Astrocyte of the hippocampus (primary cell): ENCODE measurements around the gene CSNK1A1.
"Not testable (repeated sequence)": the region's sequence is repeated elsewhere in the genome, so short reads cannot be mapped to it uniquely, and the experiment has no call there.

Source experiments
- DNase-seq: peaks from one replicate; pipeline ENCODE4 v3.0.0; 2011; ENCODE audit warnings: low read depth, low spot score

Gene CSNK1A1

GRCh38 chr5:149529463-149529862, 21.8 kb downstream of the CSNK1A1 start:
- DNase-seq = no peak

GRCh38 chr5:149528281-149529060, 22.8 kb downstream of the CSNK1A1 start:
- DNase-seq = no peak

- no peak for DNase-seq
Measured at GRCh38 chr5:149526845-149527590, 24.2 kb downstream of the CSNK1A1 start.

- DNase-seq = no peak
Measured at GRCh38 chr5:149521739-149522685, 29.2 kb downstream of the CSNK1A1 start.

GRCh38 chr5:149519601-149520000, 31.6 kb downstream of the CSNK1A1 start:
- no peak for DNase-seq

GRCh38 chr5:149518620-149519019, 32.6 kb downstream of the CSNK1A1 start:
- DNase-seq = no peak

GRCh38 chr5:149517461-149518122, 33.6 kb downstream of the CSNK1A1 start:
- DNase-seq = peak; percentile 12

- no peak for DNase-seq
Measured at GRCh38 chr5:149514512-149514911, 36.7 kb downstream of the CSNK1A1 start.

GRCh38 chr5:149513372-149513947, 37.8 kb downstream of the CSNK1A1 start:
- DNase-seq = not testable (repeated sequence)

- DNase-seq = no peak
Measured at GRCh38 chr5:149510136-149510535, 41.1 kb downstream of the CSNK1A1 start.

GRCh38 chr5:149504677-149505076, 46.6 kb downstream of the CSNK1A1 start:
- no peak for DNase-seq

GRCh38 chr5:149503006-149503405, 48.2 kb downstream of the CSNK1A1 start:
- no peak for DNase-seq

- DNase-seq = peak; percentile 66
Measured at GRCh38 chr5:149500922-149501582, 50.2 kb downstream of the CSNK1A1 start.

GRCh38 chr5:149498724-149499336, 52.4 kb downstream of the CSNK1A1 start:
- DNase-seq = no peak

GRCh38 chr5:149497357-149497756, 53.9 kb downstream of the CSNK1A1 start:
- peak; percentile 87 for DNase-seq

GRCh38 chr5:149496917-149497316, 54.3 kb downstream of the CSNK1A1 start:
- no peak for DNase-seq

- peak; percentile 65 for DNase-seq
Measured at GRCh38 chr5:149496166-149496565, 55.1 kb downstream of the CSNK1A1 start.

- DNase-seq = no peak
Measured at GRCh38 chr5:149495673-149496072, 55.6 kb downstream of the CSNK1A1 start.

GRCh38 chr5:149493316-149493715, 57.9 kb downstream of the CSNK1A1 start:
- no peak for DNase-seq

GRCh38 chr5:149492781-149493180, 58.5 kb downstream of the CSNK1A1 start:
- no peak for DNase-seq
